Right lobe of liver (tissue), 4 donors: ENCODE data around the gene CIBAR2.

Experiments
- POLR2A ChIP-seq: fragments of 450-650 bp; IDR thresholded peaks from one replicate; pipeline ENCODE4 v1.6.1; 2017; ENCODE audit warnings: antibody characterized with exemption, mild to moderate bottlenecking
- TF ChIP-seq, protein P1 (sequence below), 4 donors: fragments of 200-600 bp in 3 of 4; fragments of 450-650 bp in 1 of 4; IDR thresholded peaks; one replicate each; pipeline versions ENCODE4 v1.5.1 to v1.8.0; 2016 to 2022; ENCODE audit warnings: antibody characterized with exemption in 4 of 4, mild to moderate bottlenecking in 2 of 4
- donor health status: DM: no; HTN: no; CAD: no.
- donor health status: DM: no; HTN: no; CAD: no.
- donor health status: DM: no; HTN: yes; CAD: no.

DNA sequence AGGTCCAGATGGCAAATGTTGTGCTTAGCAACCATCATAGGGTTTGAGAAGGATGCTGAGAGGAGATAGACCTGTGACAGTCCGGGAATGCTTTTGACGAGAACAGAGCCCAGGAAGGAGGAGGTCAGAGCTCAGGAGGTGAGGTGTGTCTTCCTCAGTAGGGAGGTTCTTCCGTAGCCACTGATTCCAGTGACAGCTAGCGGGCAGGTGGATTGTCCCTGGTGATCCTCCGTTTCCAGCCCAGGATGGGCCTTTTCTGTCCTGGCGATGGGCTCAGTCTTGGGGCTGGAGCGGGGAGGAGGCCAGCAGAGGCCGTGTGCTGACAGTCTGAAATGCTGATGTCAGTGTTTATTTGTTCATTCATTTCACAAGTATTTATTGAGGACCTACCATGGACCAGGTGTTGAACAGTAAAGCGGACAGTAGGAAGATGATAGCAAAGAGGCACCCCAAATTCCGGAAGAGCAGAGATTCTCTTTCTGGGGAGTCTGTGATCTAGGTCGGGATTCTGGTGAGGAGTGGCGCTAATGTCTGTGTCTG is 45.9 kb downstream of the CIBAR2 start:
- TF ChIP-seq, protein P1, sequence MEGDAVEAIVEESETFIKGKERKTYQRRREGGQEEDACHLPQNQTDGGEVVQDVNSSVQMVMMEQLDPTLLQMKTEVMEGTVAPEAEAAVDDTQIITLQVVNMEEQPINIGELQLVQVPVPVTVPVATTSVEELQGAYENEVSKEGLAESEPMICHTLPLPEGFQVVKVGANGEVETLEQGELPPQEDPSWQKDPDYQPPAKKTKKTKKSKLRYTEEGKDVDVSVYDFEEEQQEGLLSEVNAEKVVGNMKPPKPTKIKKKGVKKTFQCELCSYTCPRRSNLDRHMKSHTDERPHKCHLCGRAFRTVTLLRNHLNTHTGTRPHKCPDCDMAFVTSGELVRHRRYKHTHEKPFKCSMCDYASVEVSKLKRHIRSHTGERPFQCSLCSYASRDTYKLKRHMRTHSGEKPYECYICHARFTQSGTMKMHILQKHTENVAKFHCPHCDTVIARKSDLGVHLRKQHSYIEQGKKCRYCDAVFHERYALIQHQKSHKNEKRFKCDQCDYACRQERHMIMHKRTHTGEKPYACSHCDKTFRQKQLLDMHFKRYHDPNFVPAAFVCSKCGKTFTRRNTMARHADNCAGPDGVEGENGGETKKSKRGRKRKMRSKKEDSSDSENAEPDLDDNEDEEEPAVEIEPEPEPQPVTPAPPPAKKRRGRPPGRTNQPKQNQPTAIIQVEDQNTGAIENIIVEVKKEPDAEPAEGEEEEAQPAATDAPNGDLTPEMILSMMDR (IDR thresholded peaks at IDR 0.05) = no peak
- no peak for TF ChIP-seq POLR2A
